H54 (cell line): ENCODE results near the gene TPPP3.

ENCODE experiments used
- DNase-seq: peaks from one replicate; pipeline ENCODE4 v3.0.0; 2011; ENCODE audit warnings: low spot score, mixed read lengths; ENCODE audit not compliant: insufficient read length
- FAIRE-seq: peaks from 3 replicates; lab custom pipeline; 2011; peaks lifted over from hg19 to GRCh38; lab: Jason Lieb, UNC
- POLR2A ChIP-seq: IDR thresholded peaks from 2 replicates; pipeline ENCODE4 v1.6.1; 2011; ENCODE audit warnings: low read depth, mild to moderate bottlenecking, low read length

Gene TPPP3

DNA sequence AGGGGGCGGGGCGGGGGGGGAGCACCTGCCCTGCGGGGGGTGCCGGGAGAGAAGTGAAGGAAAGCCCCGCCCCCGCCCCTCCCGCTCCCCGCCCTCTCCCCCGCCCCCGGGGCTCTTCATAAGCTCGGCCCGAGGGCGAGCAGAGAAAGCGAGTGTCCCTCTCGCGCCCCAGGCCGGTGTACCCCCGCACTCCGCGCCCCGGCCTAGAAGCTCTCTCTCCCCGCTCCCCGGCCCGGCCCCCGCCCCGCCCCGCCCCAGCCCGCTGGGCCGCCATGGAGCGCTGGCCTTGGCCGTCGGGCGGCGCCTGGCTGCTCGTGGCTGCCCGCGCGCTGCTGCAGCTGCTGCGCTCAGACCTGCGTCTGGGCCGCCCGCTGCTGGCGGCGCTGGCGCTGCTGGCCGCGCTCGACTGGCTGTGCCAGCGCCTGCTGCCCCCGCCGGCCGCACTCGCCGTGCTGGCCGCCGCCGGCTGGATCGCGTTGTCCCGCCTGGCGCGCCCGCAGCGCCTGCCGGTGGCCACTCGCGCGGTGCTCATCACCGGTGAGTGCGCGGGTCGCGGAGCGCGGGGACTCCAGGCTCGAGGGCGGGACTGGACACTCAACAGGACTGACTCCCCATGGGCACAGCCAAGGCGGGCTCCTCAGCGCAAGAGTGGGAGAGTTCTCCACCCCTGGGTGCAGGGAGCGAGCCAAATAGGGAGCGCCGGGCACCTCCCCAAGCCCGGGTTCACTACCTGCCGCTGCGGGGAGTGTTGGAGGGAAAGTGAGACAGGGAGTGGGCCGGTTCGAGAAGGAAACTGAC, 37.9 kb upstream of the TPPP3 start, which contains the start of gene HSD11B2:
HSD11B2 (plus strand) TSS at position 145 of the 798 bp plus-strand sequence; CDS start at position 273, 128 bp downstream.
- DNase-seq (peak; percentile 52), FAIRE-seq (no peak)
- TF ChIP-seq POLR2A, result no peak

DNA sequence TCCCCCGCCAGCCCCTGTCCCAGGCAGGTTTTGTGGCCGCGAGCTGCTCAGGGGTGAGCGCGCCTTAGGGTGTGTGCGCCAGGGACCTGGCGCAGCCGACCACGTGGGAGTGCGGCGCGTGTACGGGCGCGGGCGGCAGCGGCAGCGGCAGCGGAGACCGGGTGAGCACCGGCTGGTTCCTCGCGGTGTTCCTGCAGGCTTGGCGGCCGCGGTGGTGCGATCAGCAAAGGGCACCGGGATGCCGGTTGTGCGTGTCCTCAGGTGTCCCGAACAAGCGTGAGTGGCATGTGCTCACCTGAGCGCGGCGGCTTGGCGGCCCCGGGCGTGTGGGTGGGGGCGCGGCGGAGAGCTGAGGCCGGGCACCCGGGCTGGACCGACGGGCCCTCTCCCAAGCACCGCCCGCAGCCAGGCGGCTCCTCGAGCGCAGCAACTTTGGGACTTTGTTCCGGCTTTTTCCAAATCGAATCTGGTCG, 37.2 kb upstream of the TPPP3 start:
- TF ChIP-seq POLR2A, result no peak
- FAIRE-seq (no peak), DNase-seq (no peak)

DNA sequence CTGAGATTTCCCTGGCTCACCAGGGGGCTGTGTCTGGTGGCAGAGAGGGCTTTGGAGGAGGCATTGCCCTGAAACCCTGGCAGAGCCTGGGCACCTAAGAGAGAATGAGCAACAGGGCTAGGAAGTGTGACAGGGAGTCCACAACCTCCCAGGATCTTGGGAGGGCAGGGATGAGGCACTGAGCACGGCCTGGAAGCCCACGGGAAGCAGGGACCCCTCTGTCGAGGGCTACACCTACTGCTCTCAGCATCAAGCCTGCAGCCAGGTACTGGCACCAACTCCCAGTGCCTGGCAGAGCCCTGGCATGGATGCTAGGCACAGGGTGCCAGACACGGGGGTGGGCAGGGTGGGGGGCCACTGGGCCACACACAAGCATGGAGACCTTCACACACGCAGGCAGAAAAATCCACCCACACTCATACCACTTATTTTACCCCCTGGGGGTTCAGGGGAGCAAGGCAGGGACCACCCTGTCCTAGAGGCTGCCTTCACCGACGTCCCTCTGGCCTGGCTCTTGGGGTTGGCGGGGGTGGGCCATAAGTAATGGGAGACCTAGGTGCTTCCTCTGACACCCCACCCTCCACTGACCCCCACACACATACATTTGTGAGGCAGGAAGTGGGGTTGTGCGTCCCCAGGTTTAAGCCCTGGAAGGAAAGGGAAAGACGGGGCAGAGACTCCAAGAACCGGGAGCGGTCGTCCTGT, 36.7 kb upstream of the TPPP3 start:
- no peak for TF ChIP-seq POLR2A
- DNase-seq, result no peak
- no peak for FAIRE-seq

DNA sequence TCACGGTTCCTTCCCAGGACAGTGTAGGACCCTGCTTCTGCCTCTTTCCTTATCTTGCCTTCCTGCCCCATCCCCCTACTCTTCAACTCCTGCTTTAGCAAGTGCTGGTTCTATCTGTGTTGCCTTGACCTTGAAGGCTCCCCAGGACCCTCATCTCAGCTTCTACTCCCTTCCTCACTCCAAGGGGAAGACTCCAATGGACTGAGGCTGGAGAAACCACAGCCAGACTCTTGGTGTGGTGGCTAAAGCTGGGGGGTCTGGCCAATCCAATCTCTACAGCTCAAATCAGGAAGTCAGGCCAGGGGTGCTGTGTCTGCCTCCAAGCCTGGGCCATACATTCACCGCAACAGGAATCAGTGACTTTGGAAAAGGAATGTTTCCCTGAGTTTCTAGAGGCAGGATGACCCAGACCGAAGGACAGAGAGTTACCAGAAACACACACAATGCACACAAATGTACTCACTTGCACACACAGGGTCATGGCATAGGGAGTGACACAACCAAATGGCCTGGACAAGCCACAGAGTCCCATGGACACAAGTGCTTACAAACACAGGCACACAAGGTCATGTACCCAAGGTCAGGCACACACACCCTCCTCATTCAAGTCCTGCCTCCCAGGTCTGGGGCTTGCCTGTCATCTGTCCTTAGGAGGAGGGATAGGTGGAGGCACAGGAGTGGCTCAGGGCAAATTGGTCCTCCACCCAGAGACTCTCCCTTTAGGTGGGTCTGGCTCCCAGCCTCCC, 35.9 kb upstream of the TPPP3 start:
- DNase-seq, result no peak
- FAIRE-seq, result no peak
- TF ChIP-seq POLR2A, result no peak

DNA sequence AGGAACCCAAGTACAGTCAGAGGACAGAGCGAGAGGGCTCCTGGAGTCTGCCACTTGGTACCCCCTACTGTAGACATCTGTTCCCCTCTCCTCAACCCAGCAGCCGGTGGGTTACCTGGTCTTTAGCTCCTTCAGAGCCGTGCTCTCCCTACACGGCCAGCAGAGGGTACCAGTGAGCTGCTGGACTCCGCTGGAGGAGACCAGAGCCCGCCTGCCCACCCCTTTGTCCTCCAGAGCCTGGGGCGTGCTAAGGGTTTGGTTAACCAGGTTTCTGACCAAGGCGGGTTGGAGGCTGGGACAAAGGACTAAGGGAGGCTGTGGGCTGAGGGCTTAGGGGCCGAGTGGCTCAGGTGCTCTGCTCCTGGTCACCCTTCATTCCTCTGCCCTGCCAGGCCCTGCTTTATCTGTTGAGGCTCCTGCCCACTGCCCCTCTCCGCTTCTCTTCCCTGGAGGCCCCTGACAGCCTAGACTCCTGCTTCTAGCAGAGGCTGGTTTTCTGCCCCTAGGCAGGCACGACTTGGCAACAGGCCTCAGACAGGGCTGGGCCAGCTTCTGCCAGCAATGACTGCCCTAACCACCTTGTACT, 34.9 kb upstream of the TPPP3 start:
- TF ChIP-seq POLR2A, result no peak
- peak; percentile 72 for DNase-seq
- no peak for FAIRE-seq

DNA sequence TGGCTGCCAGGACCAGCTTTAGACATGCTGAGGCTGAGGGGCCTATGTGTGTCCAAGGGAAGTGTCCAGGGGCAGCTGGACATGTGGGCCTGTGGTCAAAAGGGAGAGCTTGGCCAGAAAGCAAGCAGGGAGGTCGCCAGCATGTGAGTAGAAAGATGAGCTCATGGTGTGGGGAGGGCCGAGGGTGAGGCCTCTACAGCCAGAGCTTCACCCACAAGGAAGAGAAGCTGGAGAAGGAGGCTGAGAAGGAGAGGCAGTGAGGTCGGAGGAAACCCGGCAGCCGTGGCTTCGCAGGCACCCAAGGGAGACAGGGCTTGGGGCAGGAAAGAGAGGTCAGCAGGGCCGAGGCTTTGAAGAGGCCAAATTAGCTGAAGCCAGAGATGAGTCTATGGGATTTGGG, 33.7 kb upstream of the TPPP3 start:
- no peak for FAIRE-seq
- TF ChIP-seq POLR2A, result no peak

DNA sequence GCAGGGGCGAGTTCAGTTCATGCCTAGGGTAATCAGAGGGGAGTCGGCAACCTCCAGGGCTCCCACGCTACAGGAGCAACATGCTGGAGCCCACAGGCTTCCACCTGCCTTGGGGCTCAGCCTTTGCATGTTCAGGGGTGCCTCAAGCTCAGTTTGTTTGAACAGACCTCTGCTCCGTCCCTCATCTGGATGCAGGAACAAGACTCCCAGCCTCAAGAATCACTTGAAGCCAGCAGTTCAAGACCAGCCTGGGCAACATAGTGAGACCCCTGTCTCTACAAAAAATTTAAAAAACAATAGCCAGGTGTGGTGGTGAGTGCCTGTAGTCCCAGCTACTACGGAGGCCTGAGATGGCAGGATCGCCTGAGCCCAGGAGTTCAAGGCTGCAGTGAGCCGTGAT, 32.7 kb upstream of the TPPP3 start:
- TF ChIP-seq POLR2A, result no peak
- DNase-seq (no peak), FAIRE-seq (no peak)

More for the DNA sequence above, 33.7 kb upstream of the TPPP3 start:
- no peak for DNase-seq

DNA sequence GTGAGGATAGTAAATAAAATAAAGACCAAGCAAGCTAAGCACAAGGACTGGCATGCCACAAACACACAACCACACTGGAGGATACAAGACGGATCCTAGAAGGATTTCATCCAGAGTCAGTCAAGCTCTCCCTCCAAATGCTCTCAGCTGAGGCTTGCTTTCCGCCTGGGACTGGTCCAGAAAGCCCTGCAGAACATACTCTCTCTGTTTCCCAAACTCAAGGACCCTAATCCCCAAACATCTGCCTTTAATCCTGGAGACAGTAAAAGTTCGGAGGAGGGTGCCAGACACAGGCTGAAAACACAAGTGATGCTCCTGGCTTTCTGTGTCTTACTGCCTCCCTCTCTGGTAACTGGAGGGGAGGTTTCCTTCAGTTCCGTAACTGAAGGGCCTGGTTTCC, 32.3 kb upstream of the TPPP3 start:
- DNase-seq, result no peak
- FAIRE-seq, result no peak
- no peak for TF ChIP-seq POLR2A

DNA sequence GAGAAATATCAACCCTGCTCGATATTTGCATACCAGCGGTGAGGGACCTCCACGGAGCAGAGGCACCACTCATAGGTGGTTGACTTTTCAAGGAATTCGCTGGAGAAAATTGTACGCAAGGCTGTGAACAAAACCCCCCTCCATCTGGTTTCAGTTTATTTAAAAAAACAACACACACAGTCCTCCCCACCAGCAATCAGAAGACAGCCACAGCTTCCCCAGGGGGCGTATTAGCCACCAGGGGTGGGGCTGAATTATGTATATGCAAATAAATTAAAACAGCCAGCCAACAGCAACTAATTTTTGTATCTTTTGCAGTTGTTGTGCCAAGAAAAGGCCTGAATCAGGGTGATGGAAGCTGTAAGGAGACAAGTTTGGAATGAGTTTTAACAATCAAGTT, 31.8 kb upstream of the TPPP3 start:
- TF ChIP-seq POLR2A, result no peak
- DNase-seq, result no peak
- no peak for FAIRE-seq

DNA sequence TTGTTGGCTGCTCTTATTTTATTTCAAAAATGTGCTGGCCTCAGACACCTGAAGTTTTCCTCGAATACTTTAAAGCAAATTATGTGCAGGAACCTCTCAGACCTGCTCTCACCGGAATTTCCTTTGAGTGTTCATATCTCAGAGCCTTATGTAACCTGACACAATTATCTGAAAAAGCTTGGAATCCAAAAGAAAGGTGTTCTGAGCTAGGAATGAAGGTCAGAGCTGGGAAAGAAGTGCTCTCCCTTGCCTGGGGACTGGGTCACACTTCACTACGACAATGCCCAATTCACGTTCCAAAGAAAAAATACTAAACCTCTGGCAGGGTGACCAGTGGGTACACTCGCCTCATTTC, 30.9 kb upstream of the TPPP3 start:
- no peak for TF ChIP-seq POLR2A
- DNase-seq, result no peak
- no peak for FAIRE-seq

DNA sequence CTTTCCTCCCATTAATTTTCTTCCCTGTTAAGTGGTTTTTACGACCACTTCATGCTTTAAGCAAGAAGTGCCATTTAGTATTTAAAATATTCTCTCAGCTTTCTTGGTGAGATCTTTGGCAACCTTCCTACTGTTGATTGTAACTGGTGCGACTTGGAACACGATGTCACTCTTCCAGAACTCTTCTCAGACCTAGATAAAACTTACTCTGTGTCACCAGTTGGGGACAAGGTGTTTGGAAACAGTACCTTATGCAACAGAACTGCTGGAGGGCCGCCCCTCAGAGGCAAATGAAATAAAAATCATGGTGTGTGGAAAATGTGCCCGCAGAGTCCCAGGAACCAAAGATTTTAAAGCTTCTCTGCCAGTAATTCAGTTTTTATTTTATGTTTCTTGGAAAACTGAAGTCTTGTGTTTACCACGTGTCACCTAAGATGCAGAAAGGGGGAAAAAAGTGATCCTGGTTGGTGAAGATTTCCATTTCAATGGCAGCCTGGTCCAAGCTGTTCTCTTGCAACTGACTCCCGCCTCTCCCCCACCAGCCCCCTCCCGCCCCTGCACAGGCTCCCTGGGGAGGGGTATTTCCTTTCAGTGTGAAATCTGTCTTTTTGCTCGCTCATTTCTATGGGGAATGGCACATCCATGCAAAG, 30.4 kb upstream of the TPPP3 start:
- TF ChIP-seq POLR2A, result no peak
- no peak for DNase-seq
- no peak for FAIRE-seq

DNA sequence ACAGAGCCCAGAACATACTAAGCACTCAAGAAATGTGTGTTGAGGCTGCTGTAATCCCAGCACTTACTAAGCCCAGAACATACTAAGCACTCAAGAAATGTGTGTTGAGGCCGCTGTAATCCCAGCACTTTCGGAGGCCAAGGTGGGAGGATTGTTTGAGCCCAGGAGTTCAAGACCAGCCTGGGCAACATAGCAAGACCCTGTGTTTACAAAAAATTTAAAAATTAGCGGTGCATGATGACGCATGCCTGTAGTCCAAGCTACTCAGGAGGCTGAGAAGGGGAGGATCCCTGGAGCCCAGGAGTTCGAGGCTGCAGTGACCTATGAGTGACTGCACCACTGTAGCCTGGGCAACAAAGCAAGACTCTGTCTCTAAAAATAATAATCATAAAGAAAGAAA, 29.7 kb upstream of the TPPP3 start:
- DNase-seq (no peak), FAIRE-seq (no peak)
- no peak for TF ChIP-seq POLR2A

DNA sequence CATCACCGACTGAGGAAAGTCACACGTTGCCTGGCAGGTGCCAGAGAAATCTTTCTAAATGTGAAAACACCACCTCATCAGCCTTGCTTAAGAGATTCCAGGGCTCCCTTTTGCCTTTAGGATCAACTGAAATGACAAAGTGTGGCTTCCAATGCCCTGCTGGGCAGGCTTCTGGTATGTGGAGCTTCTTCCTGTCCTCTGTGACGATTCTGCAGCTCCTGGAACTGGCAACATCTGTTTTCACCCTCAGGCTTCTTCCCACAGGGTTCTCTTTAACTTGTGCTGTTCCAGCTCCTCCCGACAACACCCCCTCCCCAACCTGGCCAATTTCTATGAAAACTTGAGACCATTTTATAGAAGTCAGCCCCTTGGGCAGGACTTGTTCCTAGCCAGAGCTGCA, 27.7 kb upstream of the TPPP3 start:
- FAIRE-seq (no peak), DNase-seq (no peak)
- no peak for TF ChIP-seq POLR2A
